IMR-90 (cell line): ENCODE data around the gene SOWAHB. TPM values are rescaled to one million over a fixed set of nuclear protein-coding genes. Genes with fewer than 3 reads are reported as not detected.
A peak's percentile ranks its signal among the peaks of the same experiment; 100 is the strongest.

ENCODE experiments used
- ATAC-seq: fragments of 200-7000 bp; cut with Tn5 transposase; 2 replicates; pipeline ENCODE4 v1.9.1; 2020; ENCODE audit warnings: low read depth, mild to moderate bottlenecking, moderate library complexity
- BruUV-seq: library from RNA; stranded (reverse); fragments of 400-500 nt; replicated peaks from 2 replicates; lab custom pipeline; 2021; lab: Mats Ljungman, UMichigan
- CTCF ChIA-PET: fragments of 300-600 bp; formaldehyde crosslinking; extraction: SDS; loops from one replicate; lab custom pipeline; 2021; ENCODE audit warnings: antibody characterized with exemption; lab: Yijun Ruan, JAX
- POLR2A ChIA-PET: fragments of 300-600 bp; sonication (Branson Sonifier 250); formaldehyde crosslinking; loops from one replicate; lab custom pipeline; 2022; ENCODE audit warnings: antibody characterized with exemption; ENCODE audit not compliant: unreplicated experiment; lab: Charles Lee
- DNase-seq: peaks from one replicate; pipeline ENCODE4 v3.0.0; 2013
- H2AFZ ChIP-seq: replicated peaks from 2 replicates; pipeline ENCODE3; 2013; ENCODE audit warnings: low read length, mild to moderate bottlenecking; ENCODE audit not compliant: poor library complexity
- H2AK5ac ChIP-seq: 2 replicates; pipeline ENCODE4 v1.6.1; 2013; ENCODE audit warnings: low read depth, low read length, inconsistent platforms
- H2AK9ac ChIP-seq: replicated peaks from 2 replicates; pipeline ENCODE3; 2013; ENCODE audit warnings: mild to moderate bottlenecking, low read depth, low read length, moderate library complexity; ENCODE audit not compliant: poor library complexity
- H2BK120ac ChIP-seq: 2 replicates; pipeline ENCODE4 v1.6.1; 2013; ENCODE audit warnings: low read depth, low read length, inconsistent platforms
- H2BK15ac ChIP-seq: 3 replicates; pipeline ENCODE4 v1.6.1; 2013; ENCODE audit warnings: low read depth, low read length, inconsistent platforms
- H2BK20ac ChIP-seq: 2 replicates; pipeline ENCODE4 v1.6.1; 2013; ENCODE audit warnings: low read depth, mild to moderate bottlenecking, inconsistent platforms, low read length, moderate library complexity
- H2BK5ac ChIP-seq: 2 replicates; pipeline ENCODE4 v1.6.1; 2013; ENCODE audit warnings: mild to moderate bottlenecking, low read depth, low read length, inconsistent platforms; ENCODE audit not compliant: poor library complexity, severe bottlenecking
- H3K14ac ChIP-seq: replicated peaks from 2 replicates; pipeline ENCODE4 v1.6.1; 2013; ENCODE audit warnings: low read depth, low read length, inconsistent platforms
- H3K18ac ChIP-seq: 2 replicates; pipeline ENCODE4 v1.6.1; 2013; ENCODE audit warnings: low read depth, low read length, control low read depth
- H3K23ac ChIP-seq: 2 replicates; pipeline ENCODE4 v1.6.1; 2013; ENCODE audit warnings: low read depth, low read length, inconsistent platforms
- H3K27ac ChIP-seq: 2 replicates; pipeline ENCODE4 v1.5.1; 2013; ENCODE audit warnings: mild to moderate bottlenecking, control low read depth, low read length; ENCODE audit not compliant: insufficient read depth
- H3K27me3 ChIP-seq: 2 replicates; pipeline ENCODE4 v1.6.1; 2013; ENCODE audit warnings: low read length; ENCODE audit not compliant: control insufficient read depth, insufficient read depth
- H3K36me3 ChIP-seq: 2 replicates; pipeline ENCODE4 v1.6.1; 2013; ENCODE audit warnings: low read length, mixed read lengths; ENCODE audit not compliant: control insufficient read depth, insufficient read depth
- H3K4ac ChIP-seq: 2 replicates; pipeline ENCODE4 v1.6.1; 2013; ENCODE audit warnings: low read depth, low read length, inconsistent platforms
- H3K4me1 ChIP-seq: 2 replicates; pipeline ENCODE4 v1.6.1; 2013; ENCODE audit warnings: low read length, mixed read lengths; ENCODE audit not compliant: control insufficient read depth, insufficient read depth
- H3K4me2 ChIP-seq: 2 replicates; pipeline ENCODE4 v1.6.1; 2013; ENCODE audit warnings: low read depth, mild to moderate bottlenecking, control low read depth, low read length, moderate library complexity
- H3K4me3 ChIP-seq: 2 replicates; pipeline ENCODE4 v1.5.1; 2013; ENCODE audit warnings: low read depth, mild to moderate bottlenecking, control low read depth, low read length, moderate library complexity; ENCODE audit not compliant: insufficient read depth
- H3K56ac ChIP-seq: 2 replicates; pipeline ENCODE4 v1.6.1; 2013; ENCODE audit warnings: low read length, inconsistent platforms; ENCODE audit not compliant: insufficient read depth; ENCODE audit errors: extremely low read depth
- H3K79me1 ChIP-seq, 2 experiments: 2 replicates each; pipeline ENCODE4 v1.6.1; 2013; ENCODE audit warnings: low read length in 2 of 2, inconsistent platforms in 1 of 2, low read depth in 1 of 2
- H3K9ac ChIP-seq: 2 replicates; pipeline ENCODE4 v1.6.1; 2013; ENCODE audit warnings: low read depth, low read length, control low read depth
- H3K9me1 ChIP-seq: 2 replicates; pipeline ENCODE4 v1.6.1; 2013; ENCODE audit warnings: low read length, inconsistent platforms; ENCODE audit not compliant: insufficient read depth
- H3K9me3 ChIP-seq: 2 replicates; pipeline ENCODE4 v1.6.1; 2013; ENCODE audit warnings: low read length; ENCODE audit not compliant: control insufficient read depth, insufficient read depth
- H4K20me1 ChIP-seq: 2 replicates; pipeline ENCODE4 v1.6.1; 2013; ENCODE audit warnings: low read length, inconsistent platforms; ENCODE audit not compliant: insufficient read depth
- H4K5ac ChIP-seq: 2 replicates; pipeline ENCODE4 v1.6.1; 2013; ENCODE audit warnings: mild to moderate bottlenecking, low read depth, low read length, control low read depth
- H4K8ac ChIP-seq, 2 experiments: 2 replicates each; pipeline ENCODE4 v1.6.1; 2013; ENCODE audit warnings: low read depth in 2 of 2, low read length in 2 of 2, control low read depth in 1 of 2, inconsistent platforms in 1 of 2
- H4K91ac ChIP-seq: 2 replicates; pipeline ENCODE4 v1.6.1; 2013; ENCODE audit warnings: low read depth, low read length, inconsistent platforms; ENCODE audit not compliant: insufficient read depth
- BHLHE40 ChIP-seq: fragments of 150-350 bp; IDR thresholded peaks from 2 replicates; pipeline ENCODE4 v1.6.1; 2016; ENCODE audit warnings: mild to moderate bottlenecking, low read depth, low read length
- CEBPB ChIP-seq: IDR thresholded peaks from 2 replicates; pipeline ENCODE4 v1.6.1; 2012; ENCODE audit warnings: low read depth, low read length, improper control_type of control experiment
- CHD1 ChIP-seq: IDR thresholded peaks from 2 replicates; pipeline ENCODE4 v1.6.1; 2012; ENCODE audit warnings: low read depth, low read length, improper control_type of control experiment
- FOS ChIP-seq: fragments of 150-350 bp; IDR thresholded peaks from 2 replicates; pipeline ENCODE4 v1.6.1; 2016; ENCODE audit warnings: low read depth, low read length
- MAZ ChIP-seq: IDR thresholded peaks from 2 replicates; pipeline ENCODE4 v1.6.1; 2012; ENCODE audit warnings: low read depth, mild to moderate bottlenecking, low read length, improper control_type of control experiment, moderate library complexity, borderline replicate concordance
- MXI1 ChIP-seq: IDR thresholded peaks from 2 replicates; pipeline ENCODE4 v1.6.1; 2012; ENCODE audit warnings: low read depth, mild to moderate bottlenecking, low read length, moderate library complexity, borderline replicate concordance
- NFE2L2 ChIP-seq: fragments of 150-350 bp; IDR thresholded peaks from 2 replicates; pipeline ENCODE4 v1.6.1; 2016; ENCODE audit warnings: low read depth, mild to moderate bottlenecking, low read length
- POLR2A ChIP-seq: IDR thresholded peaks from 2 replicates; pipeline ENCODE4 v1.6.1; 2012; ENCODE audit warnings: mild to moderate bottlenecking, low read depth, low read length
- RAD21 ChIP-seq: IDR thresholded peaks from 2 replicates; pipeline ENCODE4 v1.6.1; 2012; ENCODE audit warnings: low read length, improper control_type of control experiment
- RCOR1 ChIP-seq: IDR thresholded peaks from 2 replicates; pipeline ENCODE4 v1.6.1; 2012; ENCODE audit warnings: mild to moderate bottlenecking, low read length, improper control_type of control experiment; ENCODE audit not compliant: insufficient replicate concordance
- RFX5 ChIP-seq: IDR thresholded peaks from 2 replicates; pipeline ENCODE4 v1.8.0; 2012; ENCODE audit warnings: low read depth, mild to moderate bottlenecking, low read length, moderate library complexity
- WGBS, 2 experiments: methylation state at CpG; one replicate each; pipeline versions ENCODE4 v1.1.5 to v1.1.7; 2013; ENCODE audit warnings: missing lambda C conversion rate in 2 of 2; ENCODE audit not compliant: insufficient read length in 1 of 2; ENCODE audit errors: extremely low coverage in 2 of 2; 5-methylcytosine and 5-hydroxymethylcytosine counted together
- dilution Hi-C: fragments of 300-500 bp; cut with HindIII; formaldehyde crosslinking; loops from one replicate; pipeline ENCODE4 v1.14.3; 2018; ENCODE audit warnings: low sequenced_read_pairs; ENCODE audit not compliant: unreplicated experiment
- in situ Hi-C: fragments of 300-500 bp; cut with MboI; formaldehyde crosslinking; loops from 3 replicates; pipeline ENCODE4 v1.14.3; 2019; ENCODE audit warnings: low sequenced_read_pairs, inconsistent platforms, mixed read lengths
- intact Hi-C: fragments of 100-400 bp; cut with micrococcal nuclease; formaldehyde crosslinking; loops from 2 replicates; pipeline ENCODE4 v1.10.0; 2022
- polyA plus RNA-seq, 3 experiments: library from polyadenylated mRNA; depleted of rRNA; stranded (reverse); fragments of >200 nt; gene quantifications; 2 replicates each; pipeline ENCODE4 v1.2.3, GENCODE V29; 2012; ENCODE audit warnings: low replicate concordance in 1 of 3
- total RNA-seq: library from RNA; depleted of rRNA; stranded (reverse); fragments of >200 nt; gene quantifications from 2 replicates; pipeline ENCODE4 v1.2.3, GENCODE V29; 2012
- TF ChIP-seq, protein P1 (sequence below): fragments of 150-350 bp; IDR thresholded peaks from 2 replicates; pipeline ENCODE4 v1.6.1; 2017; ENCODE audit warnings: mild to moderate bottlenecking, antibody characterized with exemption, low read length, low read depth
- TF ChIP-seq, protein P2 (sequence below): conservative IDR thresholded peaks from 2 replicates; pipeline ENCODE4 v1.5.1; 2012; ENCODE audit warnings: mild to moderate bottlenecking, low read depth, low read length, improper control_type of control experiment
- TF ChIP-seq, protein P3 (sequence below): fragments of 150-350 bp; IDR thresholded peaks from 2 replicates; pipeline ENCODE4 v1.6.1; 2016; ENCODE audit warnings: low read depth, mild to moderate bottlenecking, low read length, moderate library complexity, borderline replicate concordance

SOWAHB gene
- total and polyA plus RNA-seq, 2 of the 4 experiments (the other 2 are of a cell fraction), result not detected

DNA sequence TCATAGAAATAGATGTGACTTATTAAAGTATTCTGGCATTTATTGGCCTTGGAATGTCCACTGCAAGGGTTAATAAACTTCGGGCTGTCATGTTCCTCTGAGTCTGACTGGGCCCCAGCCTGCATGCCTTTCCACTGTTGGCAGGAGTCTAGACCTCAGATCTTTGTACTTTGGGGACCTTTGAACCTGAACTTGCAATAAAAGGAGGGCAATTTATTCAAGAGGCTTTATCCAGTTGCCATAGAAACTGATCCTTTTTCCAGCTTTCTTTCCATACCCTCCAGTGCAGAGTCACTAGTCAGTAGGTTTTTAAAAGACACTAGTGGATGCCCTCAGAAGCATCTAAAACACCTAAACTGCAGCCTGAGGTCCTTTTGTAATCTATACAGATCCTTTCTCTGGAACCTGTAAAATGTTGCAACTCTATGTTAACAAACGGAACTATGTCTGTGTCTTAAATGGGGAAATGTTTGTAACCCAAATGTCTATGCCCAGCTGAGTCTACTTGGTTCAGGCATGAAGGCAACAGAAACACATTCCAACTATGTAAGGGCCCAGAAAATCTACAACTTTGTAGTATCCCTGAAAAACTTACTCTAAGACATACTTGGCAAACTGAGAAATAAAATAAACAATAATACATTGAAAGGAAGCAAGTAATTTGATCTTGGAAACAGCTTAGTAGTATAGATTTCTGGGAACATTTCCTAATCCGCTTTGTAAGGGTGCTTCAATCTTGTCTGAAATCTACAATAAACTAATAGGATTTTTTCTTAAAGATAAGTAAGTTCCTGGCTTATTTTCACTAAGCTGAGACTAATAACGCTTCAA is 41.5 kb downstream of the SOWAHB start:
- H2AK5ac ChIP-seq, result no peak overlapping the region
- H2AK9ac ChIP-seq, result no peak overlapping the region
- no TSS peak for BruUV-seq
- ATAC-seq (peak; percentile 91), DNase-seq (peak; percentile 74)
- no peaks in the 10 kb centered on the region for H3K9me3 ChIP-seq
- H3K27ac ChIP-seq, result no peak overlapping the region
- peaks cover 8% of the 10 kb centered on the region for H3K4me1 ChIP-seq
- intact Hi-C loops (loop anchor here (5.0 kb wide), 1 partner anchor 86 kb away; no protein-coding TSS in a partner anchor), dilution Hi-C loops (no loop called here), in situ Hi-C loops (no loop called here)
- no peaks in the 10 kb centered on the region for H4K20me1 ChIP-seq
- H3K4me3 ChIP-seq, result no peak overlapping the region
- no peak overlapping the region for H4K91ac ChIP-seq
- no peak overlapping the region for H3K23ac ChIP-seq
- WGBS, 2 experiments, result 0% methylated on average over 1 of the region's 4 CpGs; no CpG with 5 or more reads in 1 of the 2 experiments
- H3K4me2 ChIP-seq, result peak overlapping the region; percentile 32; the same call in 1 of the 2 replicates
- H3K4ac ChIP-seq, result no peak overlapping the region
- ChIA-PET POLR2A (no interaction called here), CTCF (interaction anchor here (1.1 kb wide), 1 partner anchor 49 kb away, joined by 3 read pairs; no protein-coding TSS in a partner anchor)
- no peak overlapping the region; the same call in 1 of the 2 replicates for H2BK20ac ChIP-seq
- no peaks in the 10 kb centered on the region; the same call in 1 of the 2 replicates for H3K9me1 ChIP-seq
- no peaks in the 10 kb centered on the region for H3K27me3 ChIP-seq
- H2BK15ac ChIP-seq, result no peak overlapping the region
- H3K9ac ChIP-seq, result no peak overlapping the region
- no peak overlapping the region for H3K18ac ChIP-seq
- H3K36me3 ChIP-seq, result no peaks in the 10 kb centered on the region
- no peak overlapping the region for H3K56ac ChIP-seq
- H3K14ac ChIP-seq, result no peak overlapping the region
- H2AFZ ChIP-seq, result no peak overlapping the region
- no peaks in the 10 kb centered on the region for H3K79me1 ChIP-seq
- H4K5ac ChIP-seq, result no peak overlapping the region
- H2BK5ac ChIP-seq, result no peak overlapping the region
- no peak overlapping the region for H2BK120ac ChIP-seq
- no peak overlapping the region for H4K8ac ChIP-seq
- TF ChIP-seq, protein P1, sequence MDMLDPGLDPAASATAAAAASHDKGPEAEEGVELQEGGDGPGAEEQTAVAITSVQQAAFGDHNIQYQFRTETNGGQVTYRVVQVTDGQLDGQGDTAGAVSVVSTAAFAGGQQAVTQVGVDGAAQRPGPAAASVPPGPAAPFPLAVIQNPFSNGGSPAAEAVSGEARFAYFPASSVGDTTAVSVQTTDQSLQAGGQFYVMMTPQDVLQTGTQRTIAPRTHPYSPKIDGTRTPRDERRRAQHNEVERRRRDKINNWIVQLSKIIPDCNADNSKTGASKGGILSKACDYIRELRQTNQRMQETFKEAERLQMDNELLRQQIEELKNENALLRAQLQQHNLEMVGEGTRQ, result no peak
- no peak for TF ChIP-seq NFE2L2
- TF ChIP-seq MAZ, result no peak
- TF ChIP-seq FOS, result no peak
- TF ChIP-seq CEBPB, result no peak
- TF ChIP-seq MXI1, result no peak
- no peak for TF ChIP-seq RAD21
- TF ChIP-seq CHD1, result no peak
- TF ChIP-seq, protein P2, sequence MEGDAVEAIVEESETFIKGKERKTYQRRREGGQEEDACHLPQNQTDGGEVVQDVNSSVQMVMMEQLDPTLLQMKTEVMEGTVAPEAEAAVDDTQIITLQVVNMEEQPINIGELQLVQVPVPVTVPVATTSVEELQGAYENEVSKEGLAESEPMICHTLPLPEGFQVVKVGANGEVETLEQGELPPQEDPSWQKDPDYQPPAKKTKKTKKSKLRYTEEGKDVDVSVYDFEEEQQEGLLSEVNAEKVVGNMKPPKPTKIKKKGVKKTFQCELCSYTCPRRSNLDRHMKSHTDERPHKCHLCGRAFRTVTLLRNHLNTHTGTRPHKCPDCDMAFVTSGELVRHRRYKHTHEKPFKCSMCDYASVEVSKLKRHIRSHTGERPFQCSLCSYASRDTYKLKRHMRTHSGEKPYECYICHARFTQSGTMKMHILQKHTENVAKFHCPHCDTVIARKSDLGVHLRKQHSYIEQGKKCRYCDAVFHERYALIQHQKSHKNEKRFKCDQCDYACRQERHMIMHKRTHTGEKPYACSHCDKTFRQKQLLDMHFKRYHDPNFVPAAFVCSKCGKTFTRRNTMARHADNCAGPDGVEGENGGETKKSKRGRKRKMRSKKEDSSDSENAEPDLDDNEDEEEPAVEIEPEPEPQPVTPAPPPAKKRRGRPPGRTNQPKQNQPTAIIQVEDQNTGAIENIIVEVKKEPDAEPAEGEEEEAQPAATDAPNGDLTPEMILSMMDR, result no peak
- TF ChIP-seq BHLHE40, result no peak
- no peak for TF ChIP-seq RCOR1
- TF ChIP-seq RFX5, result no peak
- TF ChIP-seq, protein P3, sequence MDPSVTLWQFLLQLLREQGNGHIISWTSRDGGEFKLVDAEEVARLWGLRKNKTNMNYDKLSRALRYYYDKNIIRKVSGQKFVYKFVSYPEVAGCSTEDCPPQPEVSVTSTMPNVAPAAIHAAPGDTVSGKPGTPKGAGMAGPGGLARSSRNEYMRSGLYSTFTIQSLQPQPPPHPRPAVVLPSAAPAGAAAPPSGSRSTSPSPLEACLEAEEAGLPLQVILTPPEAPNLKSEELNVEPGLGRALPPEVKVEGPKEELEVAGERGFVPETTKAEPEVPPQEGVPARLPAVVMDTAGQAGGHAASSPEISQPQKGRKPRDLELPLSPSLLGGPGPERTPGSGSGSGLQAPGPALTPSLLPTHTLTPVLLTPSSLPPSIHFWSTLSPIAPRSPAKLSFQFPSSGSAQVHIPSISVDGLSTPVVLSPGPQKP, result no peak
- no peak for TF ChIP-seq POLR2A
